ENCODE measurements around the gene C11orf24. TPM values are rescaled to one million over a fixed set of nuclear protein-coding genes. Genes with fewer than 3 reads are reported as not detected.

Gene C11orf24
- total and polyA plus RNA-seq, 9 of the 15 experiments (the other 6 are each of a cell fraction or from before 2014, with no cell fraction given) = 2.0 to 65.2 (median 32.5) TPM

- TF ChIP-seq ZNF318 (IDR thresholded peaks at IDR 0.05; ENCODE audit: borderline replicate concordance in 1 of 2, low read depth in 1 of 2) (no peak), RBFOX2 (IDR thresholded peaks at IDR 0.05; ENCODE audit: low read depth, low read length) (peak; percentile 94), SIX5 (IDR thresholded peaks at IDR 0.05; ENCODE audit: borderline replicate concordance in 1 of 2, insufficient read depth in 1 of 2, low read depth in 1 of 2, low read length in 2 of 2) (no peak), NFE2 (IDR thresholded peaks at IDR 0.05; ENCODE audit: low read depth) (no peak), JUNB (CRISPR knock-in tag; conservative IDR thresholded peaks at IDR 0.05) (no peak), MYBL2 (IDR thresholded peaks at IDR 0.05; ENCODE audit: low read depth) (no peak), MYBL2 (CRISPR knock-in tag; IDR thresholded peaks at IDR 0.05; ENCODE audit: borderline replicate concordance) (no peak), ZFX (CRISPR knock-in tag; IDR thresholded peaks at IDR 0.05) (peak; percentile 78), HNRNPL (IDR thresholded peaks at IDR 0.05; ENCODE audit: low read depth, low read length) (peak; percentile 95; the same call in 1 of the 2 replicates), POLR2AphosphoS5 (IDR thresholded peaks at IDR 0.05; ENCODE audit: control insufficient read depth, insufficient read depth, low read depth, low read length) (peak; percentile 49; the same call in 1 of the 2 replicates), BMI1 (IDR thresholded peaks at IDR 0.05; ENCODE audit: low read length) (no peak), ILF3 (IDR thresholded peaks at IDR 0.05; ENCODE audit: borderline replicate concordance) (peak; percentile 93; the same call in 1 of the 2 replicates), TFAM (CRISPR knock-in tag; conservative IDR thresholded peaks at IDR 0.05) (no peak)
- TF ChIP-seq, protein P1, sequence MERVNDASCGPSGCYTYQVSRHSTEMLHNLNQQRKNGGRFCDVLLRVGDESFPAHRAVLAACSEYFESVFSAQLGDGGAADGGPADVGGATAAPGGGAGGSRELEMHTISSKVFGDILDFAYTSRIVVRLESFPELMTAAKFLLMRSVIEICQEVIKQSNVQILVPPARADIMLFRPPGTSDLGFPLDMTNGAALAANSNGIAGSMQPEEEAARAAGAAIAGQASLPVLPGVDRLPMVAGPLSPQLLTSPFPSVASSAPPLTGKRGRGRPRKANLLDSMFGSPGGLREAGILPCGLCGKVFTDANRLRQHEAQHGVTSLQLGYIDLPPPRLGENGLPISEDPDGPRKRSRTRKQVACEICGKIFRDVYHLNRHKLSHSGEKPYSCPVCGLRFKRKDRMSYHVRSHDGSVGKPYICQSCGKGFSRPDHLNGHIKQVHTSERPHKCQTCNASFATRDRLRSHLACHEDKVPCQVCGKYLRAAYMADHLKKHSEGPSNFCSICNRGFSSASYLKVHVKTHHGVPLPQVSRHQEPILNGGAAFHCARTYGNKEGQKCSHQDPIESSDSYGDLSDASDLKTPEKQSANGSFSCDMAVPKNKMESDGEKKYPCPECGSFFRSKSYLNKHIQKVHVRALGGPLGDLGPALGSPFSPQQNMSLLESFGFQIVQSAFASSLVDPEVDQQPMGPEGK (CRISPR knock-in tag; IDR thresholded peaks at IDR 0.05; ENCODE audit: borderline replicate concordance) = 0 out of 2 replicates have a peak, but pooled peaks have one; percentile 60
Observed at GRCh38 chr11:68213555-68214172, 58.1 kb downstream of the C11orf24 start (continued).
